H9 (cell line): ENCODE results near the gene PNKD. TPM values are rescaled to one million over a fixed set of nuclear protein-coding genes. Genes with fewer than 3 reads are reported as not detected.

Source experiments
- DNase-seq: peaks from one replicate; pipeline ENCODE4 v3.0.0-alpha.2; 2017
- H2AFZ ChIP-seq: one replicate; pipeline ENCODE4 v1.6.1; 2013; ENCODE audit warnings: mild to moderate bottlenecking, low read length, control low read depth, moderate library complexity
- H2AK5ac ChIP-seq: 2 replicates; pipeline ENCODE4 v1.6.1; 2013; ENCODE audit warnings: low read length, control low read depth, mixed read lengths; ENCODE audit not compliant: insufficient read length
- H2BK120ac ChIP-seq: one replicate; pipeline ENCODE4 v1.6.1; 2013; ENCODE audit warnings: low read depth, mild to moderate bottlenecking, low read length, control low read depth, inconsistent platforms; ENCODE audit not compliant: poor library complexity, severe bottlenecking
- H2BK12ac ChIP-seq: 2 replicates; pipeline ENCODE4 v1.6.1; 2013; ENCODE audit warnings: low read length, control low read depth, mixed read lengths, low read depth; ENCODE audit not compliant: insufficient read length
- H2BK15ac ChIP-seq: 2 replicates; pipeline ENCODE4 v1.6.1; 2013; ENCODE audit warnings: low read depth, low read length, control low read depth
- H2BK20ac ChIP-seq: one replicate; pipeline ENCODE4 v1.6.1; 2013; ENCODE audit warnings: low read depth, mild to moderate bottlenecking, low read length, control low read depth, inconsistent platforms; ENCODE audit not compliant: poor library complexity, severe bottlenecking
- H2BK5ac ChIP-seq: 2 replicates; pipeline ENCODE4 v1.6.1; 2013; ENCODE audit warnings: low read length, control low read depth, mixed read lengths; ENCODE audit not compliant: insufficient read length
- H3K14ac ChIP-seq: 2 replicates; pipeline ENCODE4 v1.6.1; 2013; ENCODE audit warnings: low read length, control low read depth; ENCODE audit not compliant: insufficient read depth
- H3K18ac ChIP-seq: 2 replicates; pipeline ENCODE4 v1.6.1; 2013; ENCODE audit warnings: low read depth, mild to moderate bottlenecking, mixed read lengths, low read length, control low read depth; ENCODE audit not compliant: insufficient read length
- H3K23ac ChIP-seq: 2 replicates; pipeline ENCODE4 v1.6.1; 2013; ENCODE audit warnings: low read length, control low read depth, mixed read lengths, low read depth; ENCODE audit not compliant: insufficient read length
- H3K23me2 ChIP-seq: 2 replicates; pipeline ENCODE4 v1.6.1; 2013; ENCODE audit warnings: low read depth, mild to moderate bottlenecking, mixed read lengths, low read length, control low read depth; ENCODE audit not compliant: insufficient read length, poor library complexity, severe bottlenecking
- H3K27ac ChIP-seq: 2 replicates; pipeline ENCODE4 v1.5.1; 2013; ENCODE audit warnings: low read length, control low read depth, mixed read lengths, low read depth; ENCODE audit not compliant: insufficient read length
- H3K27me3 ChIP-seq: 2 replicates; pipeline ENCODE4 v1.6.1; 2013; ENCODE audit warnings: low read length, control low read depth, inconsistent platforms; ENCODE audit not compliant: insufficient read depth
- H3K4ac ChIP-seq: 2 replicates; pipeline ENCODE4 v1.6.1; 2013; ENCODE audit warnings: low read depth, mild to moderate bottlenecking, control low read depth, inconsistent platforms, low read length, moderate library complexity
- H3K4me1 ChIP-seq: 2 replicates; pipeline ENCODE4 v1.6.1; 2013; ENCODE audit warnings: low read length, control low read depth, inconsistent platforms; ENCODE audit not compliant: insufficient read depth
- H3K4me2 ChIP-seq: 2 replicates; pipeline ENCODE4 v1.6.1; 2013; ENCODE audit warnings: low read length, control low read depth, mixed read lengths; ENCODE audit not compliant: insufficient read length, insufficient read depth
- H3K56ac ChIP-seq: 2 replicates; pipeline ENCODE4 v1.6.1; 2013; ENCODE audit warnings: low read depth, mild to moderate bottlenecking, mixed read lengths, low read length, control low read depth; ENCODE audit not compliant: insufficient read length
- H3K79me1 ChIP-seq: 2 replicates; pipeline ENCODE4 v1.6.1; 2013; ENCODE audit warnings: low read depth, mild to moderate bottlenecking, moderate library complexity, low read length, control low read depth, inconsistent platforms; ENCODE audit not compliant: insufficient read depth, poor library complexity, severe bottlenecking
- H3K79me2 ChIP-seq: 2 replicates; pipeline ENCODE4 v1.6.1; 2013; ENCODE audit warnings: low read length, control low read depth, inconsistent platforms; ENCODE audit not compliant: insufficient read depth
- H3K9ac ChIP-seq: 2 replicates; pipeline ENCODE4 v1.6.1; 2013; ENCODE audit warnings: low read length, control low read depth, mixed read lengths; ENCODE audit not compliant: insufficient read length; ENCODE audit errors: extremely low read depth
- H3K9me3 ChIP-seq: one replicate; pipeline ENCODE4 v1.6.1; 2013; ENCODE audit warnings: low read depth, low read length, inconsistent platforms; ENCODE audit not compliant: control insufficient read depth
- H3T11ph ChIP-seq: one replicate; pipeline ENCODE4 v1.6.1; 2013; ENCODE audit warnings: mild to moderate bottlenecking, low read length, control low read depth, inconsistent platforms
- H4K20me1 ChIP-seq: one replicate; pipeline ENCODE4 v1.6.1; 2013; ENCODE audit not compliant: control insufficient read depth, insufficient read length, insufficient read depth
- H4K5ac ChIP-seq: 2 replicates; pipeline ENCODE4 v1.6.1; 2013; ENCODE audit warnings: low read depth, mild to moderate bottlenecking, mixed read lengths, low read length, control low read depth; ENCODE audit not compliant: insufficient read length
- H4K8ac ChIP-seq: replicated peaks from 2 replicates; pipeline ENCODE4 v1.6.1; 2013; ENCODE audit warnings: low read length, control low read depth, mixed read lengths, low read depth; ENCODE audit not compliant: insufficient read length
- H4K91ac ChIP-seq: 2 replicates; pipeline ENCODE4 v1.6.1; 2013; ENCODE audit warnings: low read depth, mild to moderate bottlenecking, moderate library complexity, mixed read lengths, low read length, control low read depth; ENCODE audit not compliant: insufficient read length
- H3K27ac Mint-ChIP-seq, 3 experiments: 2 replicates in 2 of 3; 3 replicates in 1 of 3; pipeline ENCODE4 v1.8.0; 2020 to 2021; ENCODE audit warnings: mixed read lengths in 3 of 3, mild to moderate bottlenecking in 1 of 3, moderate library complexity in 1 of 3
- H3K27me3 Mint-ChIP-seq: 2 replicates; pipeline ENCODE4 v1.8.0; 2021; ENCODE audit warnings: low read depth, mild to moderate bottlenecking, moderate library complexity, mixed read lengths
- H3K36me3 Mint-ChIP-seq, 3 experiments: 2 replicates in 2 of 3; 3 replicates in 1 of 3; pipeline ENCODE4 v1.8.0; 2020 to 2021; ENCODE audit warnings: low read depth in 3 of 3, mixed read lengths in 3 of 3; ENCODE audit not compliant: insufficient read depth in 1 of 3
- H3K4me1 Mint-ChIP-seq, 2 experiments: 2 replicates each; pipeline ENCODE4 v1.8.0; 2020; ENCODE audit warnings: mixed read lengths in 2 of 2
- H3K4me3 Mint-ChIP-seq, 2 experiments: 2 replicates in 1 of 2; 3 replicates in 1 of 2; pipeline ENCODE4 v1.8.0; 2020 to 2021; ENCODE audit warnings: mild to moderate bottlenecking in 2 of 2, mixed read lengths in 2 of 2, moderate library complexity in 1 of 2
- H3K9me3 Mint-ChIP-seq, 2 experiments: 2 replicates in 1 of 2; 3 replicates in 1 of 2; pipeline ENCODE4 v1.8.0; 2020; ENCODE audit warnings: mild to moderate bottlenecking in 2 of 2, mixed read lengths in 2 of 2, moderate library complexity in 1 of 2
- CTCF ChIP-seq: fragments of 200-600 bp; sonication (generic); conservative IDR thresholded peaks from 3 replicates; pipeline ENCODE4 v1.8.0; 2021; ENCODE audit warnings: antibody characterized with exemption, mild to moderate bottlenecking
- WGBS: extraction: QIAGEN DNeasy Blood & Tissue Kit; methylation state at CpG from one replicate; pipeline ENCODE4 v1.1.7; 2013; ENCODE audit warnings: missing lambda C conversion rate, low lambda C conversion rate, mixed read lengths; ENCODE audit not compliant: insufficient read length; ENCODE audit errors: extremely low coverage; 5-methylcytosine and 5-hydroxymethylcytosine counted together
- total RNA-seq: library from RNA; stranded (reverse); gene quantifications from 2 replicates; pipeline ENCODE4 v1.2.1, GENCODE V29; 2021

Gene PNKD
- total RNA-seq, 1 experiment from 2014 or later = 31.6 TPM

DNA sequence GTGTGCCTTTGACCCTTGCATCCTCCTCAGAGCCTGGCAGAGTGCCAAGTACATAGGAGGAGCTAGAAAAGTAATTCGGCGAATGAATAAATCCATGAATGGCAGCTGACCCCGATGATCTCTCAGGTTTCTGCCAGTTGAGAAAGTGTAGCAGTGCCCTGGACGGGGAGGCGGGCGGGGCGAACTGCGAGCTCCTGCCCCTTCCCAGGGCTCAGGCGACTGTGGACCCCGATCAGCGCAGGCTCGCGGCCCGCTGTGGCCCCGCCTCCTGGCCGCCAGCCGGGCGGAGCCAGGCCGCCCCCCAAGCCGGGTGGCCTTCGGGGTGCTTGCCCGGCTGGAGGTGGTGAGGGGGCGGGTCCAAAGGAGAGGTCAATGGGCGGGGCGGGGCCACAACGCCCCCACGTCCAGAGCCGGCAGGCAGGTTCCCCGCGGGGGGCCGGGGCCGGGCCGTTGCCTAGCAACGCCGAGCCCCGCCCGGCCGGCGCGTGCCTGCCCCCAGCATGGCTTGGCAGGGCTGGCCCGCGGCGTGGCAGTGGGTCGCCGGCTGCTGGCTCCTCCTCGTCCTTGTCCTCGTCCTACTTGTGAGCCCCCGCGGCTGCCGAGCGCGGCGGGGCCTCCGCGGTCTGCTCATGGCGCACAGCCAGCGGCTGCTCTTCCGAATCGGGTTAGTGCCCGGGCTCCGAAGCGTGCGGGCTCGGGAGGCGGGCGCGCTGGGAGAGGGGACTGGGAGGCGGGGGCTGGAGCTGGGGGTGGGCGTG is 52.6 kb downstream of the PNKD start:
- no peaks in the 10 kb centered on the region for H3K27me3 ChIP-seq
- H3K4ac ChIP-seq = no peak overlapping the region
- no peak overlapping the region for H2AFZ ChIP-seq
- H4K20me1 ChIP-seq = no peaks in the 10 kb centered on the region
- H2AK5ac ChIP-seq = no peak overlapping the region
- H3K36me3 Mint-ChIP-seq = no peaks in the 10 kb centered on the region
- no peak overlapping the region for H2BK120ac ChIP-seq
- peak overlapping the region; percentile 86 for H3K4me2 ChIP-seq
- H3K4me1 ChIP-seq = peaks cover 9% of the 10 kb centered on the region; the same call in 1 of the 2 replicates
- no CpG with 5 or more reads among the region's 69 CpGs for WGBS
- no peak overlapping the region for H3K23ac ChIP-seq
- H3K27me3 Mint-ChIP-seq = no peaks in the 10 kb centered on the region
- no peak overlapping the region for H3K18ac ChIP-seq
- H3K23me2 ChIP-seq = peaks cover 9% of the 10 kb centered on the region
- no peak overlapping the region for H2BK15ac ChIP-seq
- no peak overlapping the region for H4K8ac ChIP-seq
- no peak overlapping the region for H3K9ac ChIP-seq
- no peak overlapping the region for H2BK5ac ChIP-seq
- no peak overlapping the region for H3K27ac ChIP-seq
- H3K14ac ChIP-seq = no peak overlapping the region
- peak; percentile 97 for DNase-seq
- TF ChIP-seq CTCF = no peak
- H3K79me1 ChIP-seq = no peaks in the 10 kb centered on the region
- no peak overlapping the region for H2BK12ac ChIP-seq
- H3T11ph ChIP-seq = no peak overlapping the region
- no peak overlapping the region for H2BK20ac ChIP-seq
- no peak overlapping the region for H4K91ac ChIP-seq
- no peaks in the 10 kb centered on the region for H3K9me3 ChIP-seq
- H3K9me3 Mint-ChIP-seq = no peaks in the 10 kb centered on the region
- no peak overlapping the region for H4K5ac ChIP-seq
- H3K4me1 Mint-ChIP-seq = peaks cover 38 to 43% of the 10 kb centered on the region in 2 experiments
- H3K56ac ChIP-seq = no peak overlapping the region
- H3K4me3 Mint-ChIP-seq = peak overlapping the region; percentile 89 to 97
- H3K79me2 ChIP-seq = no peaks in the 10 kb centered on the region
- H3K27ac Mint-ChIP-seq = peak overlapping the region; percentile 84 to 95 (median 94); a peak in 5 of 7 replicates
